SW480 (cell line): ENCODE results near the gene CRCP.
"Not testable (repeated sequence)": the region's sequence is repeated elsewhere in the genome, so short reads cannot be mapped to it uniquely, and the experiment has no call there.

Experiments
- DNase-seq: peaks from one replicate; pipeline ENCODE4 v3.0.0-alpha.2; 2016; ENCODE audit warnings: low spot score

The CRCP gene

GRCh38 chr7:66108410-66108809 lies 6.2 kb upstream of the CRCP start:
- not testable (repeated sequence) for DNase-seq

DNA sequence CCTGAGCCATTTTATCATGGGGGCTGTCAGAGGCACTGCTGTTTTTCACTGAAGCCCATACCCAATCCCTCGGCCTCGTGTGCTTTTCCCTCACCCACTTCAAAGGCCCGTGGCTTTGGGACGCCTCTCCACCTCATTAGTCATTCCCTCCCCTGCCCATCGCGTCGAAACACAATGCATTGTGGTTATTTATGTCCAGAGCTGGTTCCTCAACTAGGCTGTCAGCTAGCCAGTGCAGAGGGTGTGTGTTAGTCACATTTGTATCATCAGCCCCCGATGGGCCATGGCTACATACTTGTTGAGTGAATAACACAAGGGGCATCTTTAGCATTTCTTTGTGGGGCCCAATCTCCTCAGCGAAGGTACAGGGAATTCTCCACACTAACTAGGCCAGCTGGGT lies 3.8 kb upstream of the CRCP start:
- DNase-seq: peak; percentile 99

- not testable (repeated sequence) for DNase-seq
Observed at GRCh38 chr7:66116680-66117420, 2.2 kb downstream of the CRCP start.

GRCh38 chr7:66118603-66119002 lies 4.0 kb downstream of the CRCP start:
- no peak for DNase-seq

GRCh38 chr7:66119245-66119850 lies 4.7 kb downstream of the CRCP start:
- DNase-seq: no peak

GRCh38 chr7:66123175-66123528 lies 8.5 kb downstream of the CRCP start:
- DNase-seq: no peak

DNA sequence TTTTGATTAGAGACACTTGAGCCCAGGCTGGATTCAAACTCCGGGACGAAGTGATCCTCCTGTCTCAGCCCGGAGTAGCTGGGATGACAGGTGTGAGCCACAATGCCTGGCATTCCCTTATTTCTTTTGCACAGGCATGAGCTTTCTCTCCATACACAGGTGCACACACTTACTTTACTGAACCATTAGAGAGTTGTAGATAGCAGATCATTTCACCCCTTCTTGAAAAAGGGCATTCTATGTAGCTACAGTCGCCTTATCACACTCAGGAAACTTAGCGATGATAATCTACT lies 9.9 kb downstream of the CRCP start:
- not testable (repeated sequence) for DNase-seq

GRCh38 chr7:66125052-66125694 lies 10.5 kb downstream of the CRCP start:
- DNase-seq: no peak

- not testable (repeated sequence) for DNase-seq
Observed at GRCh38 chr7:66125781-66126352, 11.2 kb downstream of the CRCP start.

- not testable (repeated sequence) for DNase-seq
Observed at GRCh38 chr7:66127172-66127571, 12.5 kb downstream of the CRCP start.

GRCh38 chr7:66138994-66139752 lies 24.5 kb downstream of the CRCP start:
- DNase-seq: no peak

GRCh38 chr7:66140924-66141323 lies 26.3 kb downstream of the CRCP start:
- DNase-seq: no peak

DNA sequence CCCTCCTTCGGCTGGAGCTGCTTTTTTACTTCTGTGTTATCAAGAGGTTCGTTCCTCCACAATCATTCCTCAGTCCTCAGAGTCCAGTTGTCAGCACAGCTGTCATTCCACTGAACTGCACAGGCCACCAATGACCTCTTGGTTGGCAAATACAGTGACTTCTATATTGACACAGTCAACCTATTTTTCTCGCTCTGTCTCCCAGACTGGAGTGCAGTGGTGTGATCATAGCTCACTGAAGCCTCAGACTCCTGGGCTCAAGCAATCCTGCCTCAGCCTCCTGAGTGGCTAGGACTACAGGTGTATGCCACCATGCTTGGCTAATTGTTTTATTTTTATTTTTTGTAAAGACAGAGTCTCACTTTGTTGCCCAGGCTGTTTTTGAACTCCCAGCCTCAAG lies 27.7 kb downstream of the CRCP start:
- no peak for DNase-seq

DNA sequence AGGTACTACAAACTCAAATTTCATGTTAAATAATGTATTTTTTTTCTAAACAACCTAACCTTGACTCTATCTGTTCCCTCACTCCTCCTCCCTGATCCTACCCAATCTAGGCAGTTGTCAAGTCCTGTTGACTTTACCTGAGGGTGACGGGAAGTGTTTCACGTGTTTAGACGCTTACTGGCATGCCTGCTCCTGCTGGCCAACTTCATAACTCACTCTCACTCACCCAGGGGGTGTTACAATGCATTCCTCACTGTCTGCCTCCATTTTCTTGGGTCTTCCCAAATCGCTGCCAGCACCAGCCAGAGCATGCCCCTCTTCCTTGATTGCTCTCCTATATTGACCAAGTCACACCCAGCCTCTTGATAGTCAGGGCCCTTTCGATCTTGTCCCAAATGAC lies 28.3 kb downstream of the CRCP start:
- no peak for DNase-seq

GRCh38 chr7:66143876-66144332 lies 29.3 kb downstream of the CRCP start:
- DNase-seq: no peak

DNA sequence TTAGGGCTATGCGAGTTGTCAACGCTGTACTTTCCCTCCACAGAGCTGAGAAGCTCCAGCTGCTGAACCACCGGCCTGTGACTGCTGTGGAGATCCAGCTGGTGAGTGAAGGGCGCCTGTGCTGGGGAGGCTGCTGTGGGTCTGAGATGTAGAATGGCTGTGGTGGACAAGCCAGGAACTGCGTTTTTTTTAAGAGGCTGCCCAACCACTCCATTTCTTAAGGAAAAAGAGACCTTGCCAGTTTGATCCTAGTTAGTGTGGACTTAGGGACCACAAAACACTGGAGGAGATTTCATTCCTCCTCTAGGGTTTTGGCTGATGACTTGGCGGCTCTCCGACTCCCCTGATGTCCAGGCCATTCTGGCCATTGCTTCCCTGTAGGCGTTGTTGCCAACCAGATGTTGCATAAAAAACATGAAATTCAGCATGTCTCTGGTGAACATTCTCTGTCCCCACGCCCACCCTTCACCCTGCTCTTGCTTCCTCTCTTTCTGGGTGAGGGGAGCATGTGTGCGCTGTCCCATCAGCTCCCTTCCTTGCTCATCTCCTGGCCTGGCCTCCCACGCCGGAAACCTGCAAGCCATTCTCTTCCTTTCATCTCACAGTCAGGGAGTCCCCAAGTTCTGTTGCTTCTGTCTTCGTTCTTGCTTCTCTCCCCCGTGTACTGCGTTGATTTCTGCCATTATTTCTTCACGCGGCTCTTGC lies 30.9 kb downstream of the CRCP start:
- DNase-seq: no peak

- DNase-seq: no peak
Observed at GRCh38 chr7:66146701-66147100, 32.1 kb downstream of the CRCP start.

- DNase-seq: not testable (repeated sequence)
Observed at GRCh38 chr7:66147657-66148056, 33.0 kb downstream of the CRCP start.

DNA sequence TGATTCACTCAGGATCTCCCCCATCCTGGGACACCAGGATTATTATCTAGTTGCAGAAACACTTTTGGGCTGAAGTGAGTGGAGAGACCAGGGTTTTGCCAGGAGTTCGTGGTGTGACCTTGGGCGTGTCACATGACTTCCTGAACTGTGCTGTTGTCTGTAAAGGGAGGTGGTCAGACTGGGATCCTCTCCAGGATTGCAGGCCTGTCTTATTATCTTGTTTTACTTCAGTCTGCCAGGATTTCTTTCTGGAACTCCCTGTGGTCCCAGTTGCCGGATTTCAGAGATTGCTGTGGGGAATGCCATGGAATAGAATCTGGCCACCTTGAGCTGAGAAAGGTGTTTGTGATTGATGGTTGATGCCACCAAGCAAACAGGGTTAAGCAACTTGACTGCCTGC lies 35.8 kb downstream of the CRCP start:
- DNase-seq: no peak

GRCh38 chr7:66152371-66153191 lies 37.9 kb downstream of the CRCP start:
- no peak for DNase-seq

DNA sequence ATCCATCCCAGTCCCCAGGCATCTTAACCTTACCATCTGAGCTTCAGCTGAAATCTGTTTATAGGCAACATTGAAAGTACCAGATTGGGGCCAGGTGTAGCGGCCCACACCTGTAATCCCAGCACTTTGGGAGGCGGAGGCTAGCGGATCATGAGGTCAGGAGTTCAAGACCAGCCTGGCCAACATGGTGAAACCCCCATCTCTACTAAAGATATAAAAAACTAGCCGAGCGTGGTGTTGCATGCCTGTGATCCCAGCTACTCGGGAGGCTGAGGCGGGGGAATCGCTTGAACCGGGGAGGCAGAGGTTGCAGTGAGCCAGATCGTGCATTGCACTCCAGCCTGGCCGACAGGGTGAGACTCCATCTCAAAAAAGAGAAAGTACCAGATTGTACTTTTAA lies 39.0 kb downstream of the CRCP start:
- no peak for DNase-seq
